ENCODE data around the gene FAT1.

The FAT1 gene

GRCh38 chr4:186669735-186670134 lies 53.9 kb downstream of the FAT1 start:
- no peak for TF ChIP-seq ZNF362 (tag by site-specific recombination; IDR thresholded peaks at IDR 0.05)
- no peaks in the 10 kb centered on the region for H3K9me3 ChIP-seq (ENCODE audit: control insufficient read depth, insufficient read depth, low read depth, low read length)
- ChIA-PET POLR2A (no interaction called here), CTCF (interaction anchor here (0.6 to 1.9 kb wide), 9 partner anchors 8 to 56 kb away, joined by 3 to 13 read pairs (median 3); partner anchors contain the start of gene FAT1)
- no peak overlapping the region for H3K27ac ChIP-seq (ENCODE audit: extremely low read depth, low read depth, low read length)
- H3K4me3 ChIP-seq (ENCODE audit: low read depth, low read length): no peak overlapping the region
- peaks cover 0 to 15% of the 10 kb centered on the region in 2 experiments; a peak in 1 of 3 replicates for H3K36me3 ChIP-seq (ENCODE audit: control insufficient read depth in 2 of 2, insufficient read depth in 1 of 2, low read length in 2 of 2)
- peaks cover 3% of the 10 kb centered on the region; the same call in 1 of the 2 replicates for H3K4me1 ChIP-seq (ENCODE audit: control insufficient read depth, insufficient read depth, low read length)

GRCh38 chr4:186669159-186669731 lies 54.4 kb downstream of the FAT1 start:
- ChIA-PET CTCF (interaction anchor here (0.6 to 1.9 kb wide), 9 partner anchors 9 to 56 kb away, joined by 3 to 13 read pairs (median 3); partner anchors contain the start of gene FAT1), POLR2A (no interaction called here)
- H3K4me1 ChIP-seq (ENCODE audit: control insufficient read depth, insufficient read depth, low read length): peaks cover 3% of the 10 kb centered on the region; the same call in 1 of the 2 replicates
- TF ChIP-seq ZNF654 (tag by site-specific recombination; IDR thresholded peaks at IDR 0.05; ENCODE audit: low read depth) (0 out of 2 replicates have a peak, but pooled peaks have one; percentile 4), ZNF433 (tag by site-specific recombination; IDR thresholded peaks at IDR 0.05; ENCODE audit: low read depth) (no peak)
- H3K4me3 ChIP-seq (ENCODE audit: low read depth, low read length): no peak overlapping the region
- no peak overlapping the region for H3K27ac ChIP-seq (ENCODE audit: extremely low read depth, low read depth, low read length)
- H3K36me3 ChIP-seq (ENCODE audit: control insufficient read depth in 2 of 2, insufficient read depth in 1 of 2, low read length in 2 of 2): peaks cover 0 to 15% of the 10 kb centered on the region in 2 experiments; a peak in 1 of 3 replicates
- H3K9me3 ChIP-seq (ENCODE audit: control insufficient read depth, insufficient read depth, low read depth, low read length): no peaks in the 10 kb centered on the region

- H3K9me3 ChIP-seq (ENCODE audit: control insufficient read depth, insufficient read depth, low read depth, low read length): no peaks in the 10 kb centered on the region
- no peak overlapping the region for H3K4me3 ChIP-seq (ENCODE audit: low read depth, low read length)
- ChIA-PET CTCF (interaction anchor here (0.6 to 1.9 kb wide), 4 partner anchors 54 to 529 kb away, joined by 3 to 5 read pairs (median 4); no protein-coding TSS in a partner anchor), POLR2A (no interaction called here)
- H3K36me3 ChIP-seq (ENCODE audit: control insufficient read depth in 2 of 2, insufficient read depth in 1 of 2, low read length in 2 of 2): peaks cover 0 to 34% of the 10 kb centered on the region in 2 experiments
- H3K4me1 ChIP-seq (ENCODE audit: control insufficient read depth, insufficient read depth, low read length): peaks cover 3% of the 10 kb centered on the region; the same call in 1 of the 2 replicates
- H3K27ac ChIP-seq (ENCODE audit: extremely low read depth, low read depth, low read length): no peak overlapping the region
- no peak for TF ChIP-seq ZNF518A (tag by site-specific recombination; conservative IDR thresholded peaks at IDR 0.05; ENCODE audit: low read depth)
- TF ChIP-seq ZNF10 (tag by site-specific recombination; IDR thresholded peaks at IDR 0.05): no peak
- TF ChIP-seq ZNF501 (tag by site-specific recombination; IDR thresholded peaks at IDR 0.05): no peak
Measured at GRCh38 chr4:186666750-186667149, 56.9 kb downstream of the FAT1 start.

GRCh38 chr4:186666252-186666651 lies 57.4 kb downstream of the FAT1 start:
- ChIA-PET POLR2A (no interaction called here), CTCF (interaction anchor here (0.6 to 1.9 kb wide), 2 partner anchors 54 to 62 kb away, joined by 4 to 5 read pairs; no protein-coding TSS in a partner anchor)
- Histone ChIP-seq H3K9me3 (ENCODE audit: control insufficient read depth, insufficient read depth, low read depth, low read length) (no peaks in the 10 kb centered on the region), H3K4me1 (ENCODE audit: control insufficient read depth, insufficient read depth, low read length) (peaks cover 3% of the 10 kb centered on the region; the same call in 1 of the 2 replicates), H3K36me3 (ENCODE audit: control insufficient read depth in 2 of 2, insufficient read depth in 1 of 2, low read length in 2 of 2) (peaks cover 0 to 39% of the 10 kb centered on the region in 2 experiments), H3K4me3 (ENCODE audit: low read depth, low read length) (no peak overlapping the region), H3K27ac (ENCODE audit: extremely low read depth, low read depth, low read length) (no peak overlapping the region)
- no peak for TF ChIP-seq ZNF19 (tag by site-specific recombination; IDR thresholded peaks at IDR 0.05; ENCODE audit: low read depth)
